Tibial nerve (tissue), 4 donors: ENCODE measurements around the gene CUX1. TPM values are rescaled to one million over a fixed set of nuclear protein-coding genes. Genes with fewer than 3 reads are reported as not detected.

Experiments used
- DNase-seq, 2 donors: peaks; one replicate each; pipeline ENCODE4 v3.0.0-alpha.2; 2019; ENCODE audit warnings: low spot score in 2 of 2
- H3K27ac ChIP-seq, 4 donors: fragments of 200-600 bp; sonication (generic) in 3 of 4; one replicate each; pipeline ENCODE4 v1.5.1; 2017 to 2019; ENCODE audit warnings: mild to moderate bottlenecking in 1 of 4
- H3K27me3 ChIP-seq, 2 donors: fragments of 200-600 bp; sonication (generic) in 1 of 2; one replicate each; pipeline versions ENCODE4 v1.5.1 to v1.6.0; 2017 to 2019
- H3K36me3 ChIP-seq, 3 donors: fragments of 200-600 bp; sonication (generic); one replicate each; pipeline ENCODE4 v1.5.1; 2018 to 2019
- H3K4me1 ChIP-seq, 4 donors: fragments of 200-600 bp; sonication (generic) in 3 of 4; one replicate each; pipeline ENCODE4 v1.5.1; 2017 to 2019
- H3K4me3 ChIP-seq, 4 donors: fragments of 200-600 bp; sonication (generic) in 3 of 4; one replicate each; pipeline ENCODE4 v1.5.1; 2017 to 2019; ENCODE audit warnings: mild to moderate bottlenecking in 1 of 4, moderate library complexity in 1 of 4
- H3K9me3 ChIP-seq, 4 donors: fragments of 200-600 bp; sonication (generic) in 3 of 4; one replicate each; pipeline ENCODE4 v1.5.1; 2017 to 2019
- EP300 ChIP-seq, 2 donors: sonication (generic); formaldehyde crosslinking; IDR thresholded peaks; one replicate each; pipeline ENCODE4 v1.6.1; 2017; ENCODE audit warnings: antibody characterized with exemption in 2 of 2, mild to moderate bottlenecking in 1 of 2
- POLR2A ChIP-seq, 2 donors: fragments of 450-650 bp; IDR thresholded peaks; one replicate each; pipeline ENCODE4 v1.6.1; 2017; ENCODE audit warnings: antibody characterized with exemption in 2 of 2, mild to moderate bottlenecking in 2 of 2, moderate library complexity in 2 of 2
- WGBS, 2 donors: methylation state at CpG; one replicate each; pipeline ENCODE4 v1.1.5; 2018; 5-methylcytosine and 5-hydroxymethylcytosine counted together
- total RNA-seq, 4 donors: library from RNA; depleted of rRNA; stranded (reverse); fragments of >200 nt; gene quantifications; one replicate each; pipeline ENCODE4 v1.1.0, GENCODE V29; 2016
- TF ChIP-seq, protein P1 (sequence below), 5 experiments: fragments of 200-600 bp in 3 of 5; fragments of 450-650 bp in 2 of 5; sonication (generic) in 3 of 5; IDR thresholded peaks; one replicate each; pipeline ENCODE4 v1.5.1; 2016 to 2019; ENCODE audit warnings: antibody characterized with exemption in 5 of 5, mild to moderate bottlenecking in 3 of 5, moderate library complexity in 2 of 5

Gene CUX1
- total RNA-seq, 4 donors from 2014 or later: 74.5 to 104 (median 84.3) TPM

DNA sequence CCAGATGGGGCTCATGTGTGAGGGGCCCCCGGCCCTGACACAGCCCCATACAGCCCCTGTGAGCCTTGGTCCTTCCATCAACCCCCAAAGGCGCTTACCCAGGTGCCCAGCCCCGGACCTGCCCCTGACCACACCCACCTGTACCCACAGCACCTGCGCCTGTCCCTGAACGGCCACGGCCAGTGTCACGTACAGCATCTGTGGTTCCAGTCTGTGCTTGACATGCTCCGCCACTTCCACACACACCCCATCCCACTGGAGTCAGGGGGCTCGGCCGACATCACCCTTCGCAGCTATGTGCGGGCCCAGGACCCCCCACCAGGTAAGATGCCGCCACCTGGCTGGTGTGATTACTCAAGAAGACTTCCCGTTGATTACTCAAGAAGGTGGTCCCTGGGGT lies 502.8 kb downstream of the CUX1 start:
- Histone ChIP-seq H3K4me3 (no peak overlapping the region), H3K27me3 (peaks cover 0 to 7% of the 10 kb centered on the region in 2 donors), H3K36me3 (peaks cover 0 to 37% (median 0%) of the 10 kb centered on the region in 3 donors), H3K27ac (no peak overlapping the region), H3K4me1 (peaks cover 0 to 8% (median 0%) of the 10 kb centered on the region in 4 donors), H3K9me3 (no peaks in the 10 kb centered on the region)
- 91 to 95% methylated on average over 7 to 14 of the region's 14 CpGs for WGBS, 2 donors
- no peak for TF ChIP-seq EP300 (IDR thresholded peaks at IDR 0.05)
- TF ChIP-seq, protein P1, sequence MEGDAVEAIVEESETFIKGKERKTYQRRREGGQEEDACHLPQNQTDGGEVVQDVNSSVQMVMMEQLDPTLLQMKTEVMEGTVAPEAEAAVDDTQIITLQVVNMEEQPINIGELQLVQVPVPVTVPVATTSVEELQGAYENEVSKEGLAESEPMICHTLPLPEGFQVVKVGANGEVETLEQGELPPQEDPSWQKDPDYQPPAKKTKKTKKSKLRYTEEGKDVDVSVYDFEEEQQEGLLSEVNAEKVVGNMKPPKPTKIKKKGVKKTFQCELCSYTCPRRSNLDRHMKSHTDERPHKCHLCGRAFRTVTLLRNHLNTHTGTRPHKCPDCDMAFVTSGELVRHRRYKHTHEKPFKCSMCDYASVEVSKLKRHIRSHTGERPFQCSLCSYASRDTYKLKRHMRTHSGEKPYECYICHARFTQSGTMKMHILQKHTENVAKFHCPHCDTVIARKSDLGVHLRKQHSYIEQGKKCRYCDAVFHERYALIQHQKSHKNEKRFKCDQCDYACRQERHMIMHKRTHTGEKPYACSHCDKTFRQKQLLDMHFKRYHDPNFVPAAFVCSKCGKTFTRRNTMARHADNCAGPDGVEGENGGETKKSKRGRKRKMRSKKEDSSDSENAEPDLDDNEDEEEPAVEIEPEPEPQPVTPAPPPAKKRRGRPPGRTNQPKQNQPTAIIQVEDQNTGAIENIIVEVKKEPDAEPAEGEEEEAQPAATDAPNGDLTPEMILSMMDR (IDR thresholded peaks at IDR 0.05): no peak
- TF ChIP-seq POLR2A (IDR thresholded peaks at IDR 0.05): no peak
- peak in 1 of 2 donors; percentile 5 for DNase-seq

DNA sequence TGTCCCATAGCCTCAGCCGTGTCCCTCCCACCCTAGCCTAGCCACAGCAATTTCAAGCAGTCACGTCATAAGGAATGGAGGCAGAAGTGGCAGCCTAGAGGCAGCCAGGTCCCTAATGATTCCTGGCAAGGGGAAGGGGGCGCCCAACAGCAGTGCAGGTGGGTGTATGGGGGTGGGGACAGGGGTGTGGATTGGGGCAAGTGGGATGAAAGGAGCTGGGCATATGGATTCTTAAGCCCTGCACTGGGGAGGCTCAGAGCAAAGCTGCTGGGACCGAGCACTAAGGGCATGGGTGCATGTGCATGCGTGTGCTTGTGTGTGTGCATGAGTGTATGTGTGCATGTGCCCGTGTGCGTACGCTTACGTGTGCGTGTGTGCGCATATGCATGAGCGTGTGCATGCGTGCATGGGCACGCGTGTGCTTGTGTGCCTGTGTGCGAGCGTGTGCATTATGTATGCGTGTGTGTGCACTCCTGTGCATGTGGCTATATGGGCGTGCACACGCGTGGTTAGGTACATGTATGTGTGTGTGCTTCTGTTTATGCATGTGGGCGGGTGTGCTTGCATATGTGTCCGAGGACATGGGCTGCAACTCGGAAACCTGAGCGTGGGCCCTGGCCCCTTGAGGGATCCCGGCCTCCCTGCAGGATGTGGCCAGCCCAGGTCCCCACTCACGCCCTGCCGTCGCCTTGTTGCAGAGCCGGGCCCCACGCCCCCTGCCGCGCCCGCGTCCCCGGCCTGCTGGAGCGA lies 503.4 kb downstream of the CUX1 start:
- H3K4me1 ChIP-seq: peaks cover 0 to 8% (median 0%) of the 10 kb centered on the region in 4 donors
- no peak overlapping the region for H3K27ac ChIP-seq
- DNase-seq: no peak
- peaks cover 0 to 34% (median 0%) of the 10 kb centered on the region in 3 donors for H3K36me3 ChIP-seq
- WGBS, 2 donors: 72 to 78% methylated on average over 32 to 37 of the region's 37 CpGs
- H3K4me3 ChIP-seq: no peak overlapping the region
- no peaks in the 10 kb centered on the region for H3K9me3 ChIP-seq
- TF ChIP-seq POLR2A (IDR thresholded peaks at IDR 0.05) (no peak), EP300 (IDR thresholded peaks at IDR 0.05) (no peak)
- TF ChIP-seq, protein P1 (IDR thresholded peaks at IDR 0.05): no peak
- H3K27me3 ChIP-seq: peaks cover 0 to 7% of the 10 kb centered on the region in 2 donors

DNA sequence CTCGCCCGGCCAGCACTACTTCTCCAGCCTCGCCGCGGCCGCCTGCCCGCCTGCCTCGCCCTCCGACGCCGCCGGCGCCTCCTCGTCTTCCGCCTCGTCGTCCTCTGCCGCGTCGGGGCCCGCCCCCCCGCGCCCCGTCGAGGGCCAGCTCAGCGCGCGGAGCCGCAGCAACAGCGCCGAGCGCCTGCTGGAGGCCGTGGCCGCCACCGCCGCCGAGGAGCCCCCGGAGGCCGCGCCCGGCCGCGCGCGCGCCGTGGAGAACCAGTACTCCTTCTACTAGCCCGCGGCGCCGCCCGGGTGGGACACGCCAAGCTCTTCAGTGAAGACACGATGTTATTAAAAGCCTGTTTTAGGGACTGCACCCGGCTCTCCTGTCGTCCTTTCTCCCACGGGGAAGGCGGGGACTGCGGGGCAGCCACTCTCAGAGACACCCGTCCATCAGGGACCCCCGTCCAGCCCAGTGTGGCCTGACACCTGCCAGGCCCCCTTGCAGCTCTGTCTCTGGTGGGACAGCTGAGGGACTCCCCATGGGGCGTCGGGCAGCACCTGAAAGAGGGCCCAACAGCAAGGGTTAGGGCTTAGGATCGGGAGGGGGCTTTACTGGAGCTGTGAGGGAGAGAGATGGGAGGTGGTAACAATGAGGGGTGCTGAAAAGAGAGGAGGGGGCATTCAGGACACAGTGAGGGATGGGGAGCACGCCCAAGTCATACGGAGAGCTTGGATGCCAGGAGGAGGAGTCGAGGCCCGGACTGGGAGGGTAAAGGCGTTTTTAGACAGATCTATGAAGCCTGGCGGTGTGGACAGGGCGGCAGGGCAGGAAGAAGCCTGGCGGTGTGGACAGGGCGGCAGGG lies 504.1 kb downstream of the CUX1 start:
- no peak overlapping the region for H3K4me3 ChIP-seq
- WGBS, 2 donors: 30 to 43% methylated on average over 34 to 72 of the region's 73 CpGs
- TF ChIP-seq EP300 (IDR thresholded peaks at IDR 0.05) (no peak), POLR2A (IDR thresholded peaks at IDR 0.05) (no peak)
- TF ChIP-seq, protein P1 (IDR thresholded peaks at IDR 0.05): no peak

DNA sequence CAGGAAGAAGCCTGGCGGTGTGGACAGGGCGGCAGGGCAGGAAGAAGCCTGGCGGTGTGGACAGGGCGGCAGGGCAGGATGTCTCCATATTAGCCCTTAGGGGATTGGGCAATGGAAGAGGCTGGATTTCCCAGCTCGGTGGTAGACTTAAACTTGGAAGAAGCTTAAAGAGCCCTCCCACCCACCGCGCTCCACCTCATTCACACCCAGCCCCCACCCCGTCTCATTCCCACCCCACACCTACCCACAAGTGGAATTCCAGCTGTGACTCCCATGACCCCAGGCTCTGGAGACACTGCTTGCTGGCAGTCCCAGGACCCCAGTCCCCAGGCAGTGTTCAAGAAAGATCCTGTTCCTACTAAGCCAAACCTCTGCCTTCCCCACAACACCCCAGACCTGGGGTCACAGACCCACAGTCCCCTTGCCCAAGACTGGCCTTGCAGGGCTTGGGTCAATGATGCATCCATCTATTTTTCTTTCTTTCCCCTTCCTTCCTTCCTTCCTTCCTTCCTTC lies 504.8 kb downstream of the CUX1 start:
- WGBS, 2 donors: 57 to 75% methylated on average over 8 of the region's 8 CpGs
- peaks cover 0 to 12% of the 10 kb centered on the region in 2 donors for H3K27me3 ChIP-seq
- TF ChIP-seq, protein P1 (IDR thresholded peaks at IDR 0.05): no peak
- TF ChIP-seq POLR2A (IDR thresholded peaks at IDR 0.05): no peak
- TF ChIP-seq EP300 (IDR thresholded peaks at IDR 0.05): no peak

More for the DNA sequence above, 504.1 kb downstream of the CUX1 start:
- Histone ChIP-seq H3K36me3 (peaks cover 0 to 34% (median 0%) of the 10 kb centered on the region in 3 donors), H3K4me1 (peaks cover 0 to 8% (median 0%) of the 10 kb centered on the region in 4 donors), H3K9me3 (no peaks in the 10 kb centered on the region), H3K27ac (no peak overlapping the region), H3K27me3 (peaks cover 0 to 7% of the 10 kb centered on the region in 2 donors)
- DNase-seq: peak in 1 of 2 donors; percentile 6

More for the DNA sequence above, 504.8 kb downstream of the CUX1 start:
- Histone ChIP-seq H3K36me3 (peaks cover 0 to 30% (median 0%) of the 10 kb centered on the region in 3 donors), H3K9me3 (no peaks in the 10 kb centered on the region), H3K27ac (no peak overlapping the region), H3K4me3 (no peak overlapping the region), H3K4me1 (peaks cover 0 to 8% (median 0%) of the 10 kb centered on the region in 4 donors)
- DNase-seq: peak in 1 of 2 donors; percentile 3
